Brain pericyte (primary cell): ENCODE measurements around the gene TGFBR3.
A peak's percentile ranks its signal among the peaks of the same experiment; 100 is the strongest.

Experiments
- DNase-seq: peaks from one replicate; pipeline ENCODE4 v3.0.0-alpha.2; 2012; ENCODE audit warnings: low read depth, low spot score

The TGFBR3 gene

DNA sequence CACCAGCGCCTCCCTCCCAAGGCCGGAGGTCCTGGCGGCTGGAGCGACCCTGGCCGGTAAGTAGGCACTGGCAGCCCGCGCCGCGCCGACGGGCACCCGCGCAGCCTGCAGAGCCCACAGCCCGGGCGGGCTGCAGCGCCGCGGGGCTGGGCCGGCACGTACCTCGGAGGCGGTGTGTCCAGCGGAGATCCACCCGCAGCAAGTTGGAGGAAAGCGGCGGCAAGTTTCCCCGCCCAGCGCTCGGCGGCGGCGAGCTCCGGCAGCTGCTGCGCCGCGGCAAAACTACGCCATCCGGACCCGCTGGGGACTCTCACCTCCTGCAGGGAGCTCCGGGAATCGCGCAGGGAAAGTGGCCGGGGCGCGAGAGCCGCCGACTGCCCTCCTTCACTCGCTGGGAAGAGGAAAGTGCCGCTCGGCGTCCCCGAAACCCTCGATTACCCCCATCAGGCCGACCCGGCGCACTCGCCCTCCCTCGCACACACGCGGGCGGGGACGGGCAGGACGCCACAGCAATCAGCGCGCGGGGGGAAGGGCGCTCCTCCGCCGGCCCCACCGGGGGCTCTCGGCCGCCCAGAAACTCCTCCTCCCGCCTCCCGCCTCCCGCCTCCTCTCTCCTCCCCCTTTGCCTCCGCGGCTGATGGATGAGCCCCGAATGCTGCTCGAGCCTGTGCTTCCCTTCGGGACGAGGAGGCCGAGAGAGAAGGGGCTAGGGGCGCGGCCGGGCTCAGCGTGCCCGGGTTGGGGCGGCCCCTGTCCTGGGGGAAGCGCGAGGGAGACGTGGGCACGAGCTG lies at the start of gene TGFBR3:
Gene TGFBR3, minus strand, starts transcription at position 436 of the 791 bp plus-strand sequence. CDS start 24,620 bp downstream, outside the sequence.
- DNase-seq: peak; percentile 83

DNA sequence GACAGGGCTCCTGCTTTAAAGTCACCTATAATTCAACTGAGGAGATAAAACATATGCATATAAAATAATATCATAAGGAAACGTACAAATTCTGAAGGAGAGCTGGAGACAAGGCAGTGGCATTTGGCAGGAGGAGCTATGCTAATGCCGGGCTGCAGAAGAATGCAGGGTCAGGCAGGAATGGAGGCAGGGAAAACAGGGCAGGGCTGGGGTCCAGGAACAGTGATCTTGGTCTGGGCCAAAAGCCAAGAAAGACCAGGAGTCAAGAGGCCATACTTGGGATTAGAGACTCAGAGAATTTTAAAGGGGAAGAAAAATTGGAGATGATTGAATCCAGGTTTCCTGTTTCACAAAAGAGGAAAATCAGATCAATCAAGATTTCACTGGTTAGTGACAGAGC lies 43.3 kb upstream of the TGFBR3 start:
- no peak for DNase-seq

DNA sequence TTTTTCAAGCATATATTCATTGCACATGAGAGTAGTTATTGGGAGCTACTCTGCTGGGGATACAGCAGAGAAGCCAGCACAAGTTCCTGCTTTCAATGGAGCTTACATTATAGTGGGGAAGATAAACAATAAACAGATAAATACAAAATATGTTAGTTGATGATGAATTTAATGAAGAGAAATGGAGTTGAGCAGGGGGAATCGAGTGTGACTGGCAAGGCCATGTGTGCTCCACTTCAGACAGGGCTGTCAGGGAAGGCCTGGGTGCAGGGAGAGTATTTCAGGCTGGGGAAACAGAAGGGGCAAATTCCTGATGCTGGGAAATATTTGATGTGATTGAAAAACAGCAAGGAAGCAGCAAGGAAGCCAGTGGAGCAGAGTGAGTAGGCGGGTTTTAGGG lies 42.1 kb upstream of the TGFBR3 start:
- DNase-seq: no peak

- no peak for DNase-seq
Observed at GRCh38 chr1:91925644-91926435, 39.9 kb upstream of the TGFBR3 start.

GRCh38 chr1:91924146-91924545 lies 38.2 kb upstream of the TGFBR3 start:
- no peak for DNase-seq

DNA sequence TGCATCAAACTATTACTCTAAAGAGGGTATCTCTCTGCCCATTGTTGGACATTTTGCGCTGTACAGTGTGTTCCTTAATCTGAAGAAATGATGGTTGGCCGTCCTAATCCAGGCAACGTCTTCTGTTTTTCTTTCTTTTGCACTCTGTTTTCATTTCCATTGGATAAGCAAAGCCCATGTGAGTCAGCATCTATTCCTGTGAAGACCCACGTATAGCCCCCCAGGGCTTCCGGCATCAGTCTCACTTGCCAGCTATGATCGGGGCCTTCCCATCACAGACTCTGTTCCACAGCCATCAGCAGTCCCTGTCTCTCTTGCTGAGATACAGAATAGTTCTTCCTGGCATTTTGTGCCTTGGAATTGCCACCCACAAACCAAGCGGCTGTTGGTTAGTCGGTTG lies 34.0 kb upstream of the TGFBR3 start:
- peak; percentile 38 for DNase-seq

DNA sequence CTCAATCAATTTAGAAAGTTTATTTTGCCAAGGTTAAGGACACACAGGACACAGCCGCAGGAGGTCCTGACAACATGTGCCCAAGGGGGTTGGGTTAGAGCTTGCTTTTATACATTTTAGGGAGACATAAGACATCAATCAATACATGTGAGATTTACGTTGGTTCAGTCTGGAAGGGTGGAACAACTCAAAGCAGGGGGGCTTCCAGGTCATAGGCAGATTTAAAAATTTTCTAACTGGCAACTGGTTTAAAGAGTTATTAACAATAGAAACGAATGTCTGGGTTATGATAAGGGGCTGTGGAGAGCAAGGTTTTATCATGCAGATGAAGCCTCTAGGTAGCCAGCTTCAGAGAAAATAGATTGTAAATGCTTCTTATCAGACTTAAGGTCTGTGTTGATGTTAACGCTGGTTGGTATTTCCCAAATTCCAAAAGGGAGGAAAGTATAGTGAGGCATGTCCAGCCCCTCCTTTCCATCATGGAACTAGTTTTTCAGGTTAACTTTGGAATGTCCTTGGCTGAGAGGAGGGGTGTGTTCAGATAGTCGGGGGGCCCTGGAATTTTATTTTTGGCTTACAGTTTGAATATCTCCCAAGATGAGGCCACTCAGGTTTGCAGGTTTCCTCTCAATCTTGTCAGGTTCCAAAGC lies 31.0 kb upstream of the TGFBR3 start:
- DNase-seq: no peak

DNA sequence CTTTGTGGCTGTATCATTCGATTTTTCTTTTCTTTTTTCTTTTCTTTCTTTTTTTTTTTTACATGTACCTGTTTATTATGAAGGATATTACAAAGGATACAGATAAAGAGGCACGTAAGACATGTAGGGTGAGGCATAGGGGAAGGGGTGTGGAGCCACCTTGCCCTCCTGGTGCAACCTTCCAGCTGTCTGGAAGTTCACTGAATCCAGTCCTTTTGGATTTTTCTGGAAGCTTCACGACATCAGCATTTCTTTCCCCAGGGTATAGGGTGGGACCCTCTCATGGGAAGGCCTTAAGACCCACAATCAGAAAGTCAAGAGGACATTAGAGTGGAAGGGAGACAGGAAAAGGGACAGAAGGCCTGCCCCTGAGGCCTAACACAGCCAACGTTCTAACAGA lies 30.1 kb upstream of the TGFBR3 start:
- no peak for DNase-seq

GRCh38 chr1:91913018-91913417 lies 27.1 kb upstream of the TGFBR3 start:
- DNase-seq: no peak

DNA sequence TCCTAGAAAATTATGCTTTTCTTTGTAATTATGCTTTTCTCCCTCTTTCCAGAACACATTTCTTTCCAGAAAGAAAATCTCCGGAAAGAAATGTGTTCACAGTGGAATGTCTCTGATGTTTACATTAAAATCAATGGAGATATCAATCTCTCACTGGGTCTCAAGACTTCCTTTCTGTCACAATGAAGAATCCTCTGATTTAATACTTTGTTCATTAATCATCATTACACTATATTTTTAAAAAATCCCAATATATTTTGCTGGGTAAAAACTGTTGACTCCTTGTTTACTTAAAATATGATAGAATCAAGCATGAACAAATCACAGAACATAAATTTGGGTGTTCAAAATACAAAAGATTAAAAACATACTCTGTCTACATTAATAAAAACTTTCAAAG lies 26.3 kb upstream of the TGFBR3 start:
- DNase-seq: no peak

- no peak for DNase-seq
Observed at GRCh38 chr1:91901231-91901630, 15.3 kb upstream of the TGFBR3 start.

DNA sequence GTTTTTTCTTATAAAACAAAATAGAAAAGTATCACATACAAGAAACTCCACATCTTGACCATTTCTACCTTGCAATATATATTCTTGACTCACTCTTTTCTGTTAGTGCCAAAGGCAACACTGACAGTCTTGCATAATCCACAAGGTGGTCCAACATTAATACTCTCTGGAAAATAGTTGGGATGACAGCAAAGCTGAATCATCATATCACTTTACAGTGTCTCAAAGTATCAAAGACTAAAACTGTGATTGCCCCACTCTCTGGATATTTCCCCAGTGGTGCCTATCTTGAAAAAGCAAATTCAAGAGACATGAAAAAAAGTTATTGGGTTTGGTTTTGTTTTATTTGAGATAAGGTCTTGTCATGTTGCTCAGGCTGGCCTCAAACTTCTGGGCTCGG lies 14.6 kb upstream of the TGFBR3 start:
- peak; percentile 49 for DNase-seq

DNA sequence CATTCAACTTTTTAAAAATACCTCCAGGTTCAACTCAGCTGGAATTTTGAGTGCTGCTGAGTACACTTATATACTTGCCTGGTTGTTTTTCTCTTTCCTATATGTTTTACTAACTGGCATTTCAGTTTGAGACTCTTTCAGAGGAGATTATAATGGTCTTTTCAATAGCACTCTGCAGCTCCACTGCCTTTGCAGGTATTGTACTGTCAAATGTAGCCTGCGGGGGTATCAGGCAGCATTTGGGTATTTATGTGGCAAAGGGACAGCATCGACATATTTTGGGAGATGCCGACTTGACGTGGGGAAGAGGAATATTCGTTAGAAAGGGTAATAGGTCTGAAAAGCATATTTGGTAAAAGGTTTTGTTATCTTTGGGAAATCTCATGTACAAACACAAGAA lies 11.1 kb upstream of the TGFBR3 start:
- no peak for DNase-seq

- DNase-seq: no peak
Observed at GRCh38 chr1:91895832-91896556, 10.0 kb upstream of the TGFBR3 start.

DNA sequence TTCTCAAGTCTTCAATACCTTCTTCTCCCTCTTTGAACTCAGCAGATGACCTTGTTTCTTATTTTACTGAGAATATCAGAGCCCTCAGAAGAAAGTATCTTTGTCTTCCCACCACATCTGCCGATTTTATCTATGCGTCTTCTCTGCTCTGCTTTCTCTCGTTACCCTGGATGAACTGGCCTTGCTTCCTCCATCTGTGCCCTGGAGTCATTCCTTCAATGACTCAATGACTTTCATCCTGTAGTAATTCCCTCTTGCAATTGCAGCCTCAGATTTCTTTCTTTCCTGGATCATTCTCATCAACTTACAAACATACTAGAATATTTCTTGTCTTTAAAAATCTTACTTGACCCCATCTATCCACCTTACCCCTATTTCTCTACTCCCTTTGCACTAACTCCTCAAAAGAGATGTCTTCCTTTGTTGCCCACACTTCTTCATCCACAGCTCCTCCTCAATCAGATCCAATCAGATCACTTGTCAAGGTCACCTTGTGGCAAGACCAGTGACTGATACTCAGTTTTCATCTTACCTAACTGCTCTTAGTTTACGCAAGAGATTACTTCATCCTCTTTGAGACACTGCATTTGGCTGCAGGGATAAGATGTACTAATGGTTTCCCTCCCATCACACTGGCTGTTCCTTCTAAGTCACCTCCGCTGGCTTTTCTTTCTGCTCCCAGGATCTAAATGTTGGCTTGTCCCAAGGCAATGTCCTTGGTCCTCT lies 8.2 kb upstream of the TGFBR3 start:
- no peak for DNase-seq

GRCh38 chr1:91891969-91892368 lies 6.0 kb upstream of the TGFBR3 start:
- no peak for DNase-seq

DNA sequence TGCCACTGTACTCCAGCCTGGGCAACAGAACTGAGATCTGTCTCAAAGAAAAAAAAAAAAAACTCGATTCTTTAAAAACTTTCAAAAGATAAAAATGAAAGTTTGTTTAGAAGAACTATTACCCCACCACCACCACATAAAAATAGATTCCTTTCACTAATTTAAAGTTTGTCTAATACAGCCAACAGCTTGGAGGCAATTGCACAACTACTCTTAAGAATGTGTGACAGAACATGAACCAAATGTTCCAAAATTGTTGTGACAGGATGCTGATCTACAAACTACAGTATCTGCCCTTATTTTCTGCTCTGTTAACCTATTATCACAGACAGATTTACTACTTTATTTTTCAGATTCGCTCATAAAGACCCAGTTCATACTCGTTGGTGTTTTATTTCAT lies 5.5 kb upstream of the TGFBR3 start:
- no peak for DNase-seq

DNA sequence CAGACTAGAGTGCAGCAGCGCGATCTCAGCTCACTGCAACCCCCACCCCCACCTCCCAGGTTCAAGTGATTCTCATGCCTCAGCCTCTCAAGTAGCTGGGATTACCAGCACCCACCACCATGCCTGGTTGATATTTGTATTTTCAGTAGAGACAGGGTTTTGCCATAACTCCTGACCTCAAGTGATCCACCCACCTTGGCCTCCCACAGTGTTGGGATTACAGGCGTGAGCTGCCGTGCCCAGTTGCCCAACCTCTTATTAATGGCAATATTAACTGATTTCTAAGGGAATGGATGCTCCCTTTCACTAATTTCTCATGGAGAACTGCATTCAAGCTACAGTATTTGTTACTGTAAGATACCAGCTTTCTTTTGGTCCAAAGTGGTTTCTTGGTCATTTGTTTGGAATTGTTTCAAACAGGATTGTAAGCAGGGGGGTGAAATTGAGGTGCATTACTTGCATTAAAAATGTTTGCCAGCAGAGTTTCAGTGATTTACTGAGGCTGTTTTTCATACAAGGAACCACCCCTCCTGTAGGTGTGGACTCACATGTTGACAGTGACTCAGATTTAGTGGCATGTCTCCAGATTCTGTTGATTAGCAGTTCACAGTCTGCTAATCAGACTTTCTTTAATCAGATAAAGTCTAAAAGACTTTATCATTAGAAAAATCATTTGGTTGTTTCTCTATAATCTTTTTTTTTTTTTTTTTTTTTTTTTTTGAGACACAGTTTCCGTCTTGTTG lies 3.9 kb upstream of the TGFBR3 start:
- DNase-seq: no peak

DNA sequence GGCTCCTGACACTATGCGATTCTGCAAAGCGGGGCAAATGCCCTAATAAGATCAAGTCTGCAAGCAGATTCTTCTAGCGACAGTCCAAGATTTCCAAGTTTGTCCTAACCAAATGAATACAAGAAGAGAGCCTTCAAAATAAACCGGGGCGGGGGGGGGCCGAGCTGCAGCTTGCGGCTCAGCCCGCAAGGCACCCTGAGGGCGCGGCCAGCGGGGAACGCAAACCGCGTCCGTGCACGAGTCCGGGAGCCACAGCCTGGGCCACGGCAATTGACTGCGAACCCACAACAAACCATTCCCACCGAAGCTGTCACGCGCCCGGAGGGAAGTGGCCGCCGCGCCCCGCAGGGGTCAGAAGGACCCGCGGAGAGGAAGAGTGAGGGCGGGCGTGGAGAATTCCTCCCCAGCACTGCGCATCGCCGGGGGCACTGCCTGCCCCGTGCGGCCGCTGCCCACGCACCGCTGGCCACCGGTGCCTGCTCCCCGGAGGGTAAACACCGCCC lies 687 bp downstream of the TGFBR3 start:
- DNase-seq: peak; percentile 13
